ENCODE measurements around the gene SMYD3. TPM values are rescaled to one million over a fixed set of nuclear protein-coding genes. Genes with fewer than 3 reads are reported as not detected.
A peak's percentile ranks its signal among the peaks of the same experiment; 100 is the strongest.

Gene SMYD3
- total RNA-seq, 1 experiment from 2014 or later: 18.7 TPM

GRCh38 chr1:246152986-246153431, 354.1 kb downstream of the SMYD3 start:
- DNase-seq (ENCODE audit: low read depth): no peak

- no peak for DNase-seq (ENCODE audit: low read depth)
Measured at GRCh38 chr1:246151796-246152434, 355.2 kb downstream of the SMYD3 start.

- no peak for DNase-seq (ENCODE audit: low read depth)
Measured at GRCh38 chr1:246149543-246149942, 357.5 kb downstream of the SMYD3 start.

- no peak for DNase-seq (ENCODE audit: low read depth)
Measured at GRCh38 chr1:246147524-246148461, 359.3 kb downstream of the SMYD3 start.

- DNase-seq (ENCODE audit: low read depth): no peak
Measured at GRCh38 chr1:246146804-246147523, 360.1 kb downstream of the SMYD3 start.

GRCh38 chr1:246145900-246146299, 361.2 kb downstream of the SMYD3 start:
- DNase-seq (ENCODE audit: low read depth): no peak

- DNase-seq (ENCODE audit: low read depth): no peak
Measured at GRCh38 chr1:246144931-246145330, 362.1 kb downstream of the SMYD3 start.

- peak; percentile 89 for DNase-seq (ENCODE audit: low read depth)
Measured at GRCh38 chr1:246142320-246142893, 364.7 kb downstream of the SMYD3 start.

- no peak for DNase-seq (ENCODE audit: low read depth)
Measured at GRCh38 chr1:246141306-246141705, 365.8 kb downstream of the SMYD3 start.

GRCh38 chr1:246139745-246140182, 367.3 kb downstream of the SMYD3 start:
- peak; percentile 94 for DNase-seq (ENCODE audit: low read depth)

- no peak for DNase-seq (ENCODE audit: low read depth)
Measured at GRCh38 chr1:246138781-246139180, 368.3 kb downstream of the SMYD3 start.

- no peak for DNase-seq (ENCODE audit: low read depth)
Measured at GRCh38 chr1:246136477-246136876, 370.6 kb downstream of the SMYD3 start.

- no peak for DNase-seq (ENCODE audit: low read depth)
Measured at GRCh38 chr1:246134789-246135188, 372.3 kb downstream of the SMYD3 start.

- no peak for DNase-seq (ENCODE audit: low read depth)
Measured at GRCh38 chr1:246131095-246131494, 376.0 kb downstream of the SMYD3 start.

GRCh38 chr1:246128494-246129069, 378.5 kb downstream of the SMYD3 start:
- DNase-seq (ENCODE audit: low read depth): no peak

- no peak for DNase-seq (ENCODE audit: low read depth)
Measured at GRCh38 chr1:246126580-246126979, 380.5 kb downstream of the SMYD3 start.

- no peak for DNase-seq (ENCODE audit: low read depth)
Measured at GRCh38 chr1:246122071-246122470, 385.0 kb downstream of the SMYD3 start.

- peak; percentile 13 for DNase-seq (ENCODE audit: low read depth)
Measured at GRCh38 chr1:246121533-246121932, 385.5 kb downstream of the SMYD3 start.

GRCh38 chr1:246117066-246117791, 389.9 kb downstream of the SMYD3 start:
- peak; percentile 23 for DNase-seq (ENCODE audit: low read depth)

GRCh38 chr1:246114369-246114768, 392.7 kb downstream of the SMYD3 start:
- DNase-seq (ENCODE audit: low read depth): no peak
